ENCODE measurements around the gene NTM.

Gene NTM

GRCh38 chr11:131591051-131591461, 220.6 kb downstream of the NTM start:
- DNase-seq (ENCODE audit: extremely low spot score, insufficient read length, low read depth) (no peak), FAIRE-seq (no peak)

- FAIRE-seq = no peak
- DNase-seq (ENCODE audit: extremely low spot score, insufficient read length, low read depth) = no peak
Measured at GRCh38 chr11:131592152-131592551, 221.7 kb downstream of the NTM start.

- no peak for FAIRE-seq
Measured at GRCh38 chr11:131592734-131593133, 222.3 kb downstream of the NTM start.

GRCh38 chr11:131593301-131593700, 222.9 kb downstream of the NTM start:
- FAIRE-seq (no peak), DNase-seq (ENCODE audit: extremely low spot score, insufficient read length, low read depth) (no peak)

More at GRCh38 chr11:131592734-131593133, 222.3 kb downstream of the NTM start:
- no peak for DNase-seq (ENCODE audit: extremely low spot score, insufficient read length, low read depth)

- FAIRE-seq = no peak
- no peak for DNase-seq (ENCODE audit: extremely low spot score, insufficient read length, low read depth)
Measured at GRCh38 chr11:131595797-131596196, 225.4 kb downstream of the NTM start.

GRCh38 chr11:131597890-131598289, 227.5 kb downstream of the NTM start:
- FAIRE-seq = no peak
- no peak for DNase-seq (ENCODE audit: extremely low spot score, insufficient read length, low read depth)

GRCh38 chr11:131598305-131598704, 227.9 kb downstream of the NTM start:
- no peak for FAIRE-seq

GRCh38 chr11:131599285-131599684, 228.9 kb downstream of the NTM start:
- no peak for DNase-seq (ENCODE audit: extremely low spot score, insufficient read length, low read depth)
- FAIRE-seq = no peak

More at GRCh38 chr11:131598305-131598704, 227.9 kb downstream of the NTM start:
- no peak for DNase-seq (ENCODE audit: extremely low spot score, insufficient read length, low read depth)

- FAIRE-seq (no peak), DNase-seq (ENCODE audit: extremely low spot score, insufficient read length, low read depth) (no peak)
Measured at GRCh38 chr11:131600628-131601027, 230.2 kb downstream of the NTM start.

GRCh38 chr11:131601586-131601985, 231.2 kb downstream of the NTM start:
- FAIRE-seq (no peak), DNase-seq (ENCODE audit: extremely low spot score, insufficient read length, low read depth) (no peak)

- FAIRE-seq (no peak), DNase-seq (ENCODE audit: extremely low spot score, insufficient read length, low read depth) (no peak)
Measured at GRCh38 chr11:131602431-131602830, 232.0 kb downstream of the NTM start.

GRCh38 chr11:131606811-131607335, 236.5 kb downstream of the NTM start:
- FAIRE-seq = no peak
- DNase-seq (ENCODE audit: extremely low spot score, insufficient read length, low read depth) = no peak

GRCh38 chr11:131609337-131609736, 238.9 kb downstream of the NTM start:
- no peak for DNase-seq (ENCODE audit: extremely low spot score, insufficient read length, low read depth)

GRCh38 chr11:131609921-131610320, 239.5 kb downstream of the NTM start:
- DNase-seq (ENCODE audit: extremely low spot score, insufficient read length, low read depth) = no peak
- FAIRE-seq = no peak

More at GRCh38 chr11:131609337-131609736, 238.9 kb downstream of the NTM start:
- no peak for FAIRE-seq

GRCh38 chr11:131611322-131611721, 240.9 kb downstream of the NTM start:
- FAIRE-seq = no peak
- DNase-seq (ENCODE audit: extremely low spot score, insufficient read length, low read depth) = no peak

GRCh38 chr11:131612533-131612932, 242.1 kb downstream of the NTM start:
- no peak for DNase-seq (ENCODE audit: extremely low spot score, insufficient read length, low read depth)
- FAIRE-seq = no peak

- no peak for DNase-seq (ENCODE audit: extremely low spot score, insufficient read length, low read depth)
- no peak for FAIRE-seq
Measured at GRCh38 chr11:131614631-131615030, 244.2 kb downstream of the NTM start.

- FAIRE-seq = no peak
- no peak for DNase-seq (ENCODE audit: extremely low spot score, insufficient read length, low read depth)
Measured at GRCh38 chr11:131615611-131616010, 245.2 kb downstream of the NTM start.

- DNase-seq (ENCODE audit: extremely low spot score, insufficient read length, low read depth) = no peak
- no peak for FAIRE-seq
Measured at GRCh38 chr11:131616481-131617140, 246.2 kb downstream of the NTM start.

GRCh38 chr11:131618201-131618600, 247.8 kb downstream of the NTM start:
- FAIRE-seq = no peak

GRCh38 chr11:131622193-131622592, 251.8 kb downstream of the NTM start:
- no peak for DNase-seq (ENCODE audit: extremely low spot score, insufficient read length, low read depth)
- FAIRE-seq = no peak

More at GRCh38 chr11:131618201-131618600, 247.8 kb downstream of the NTM start:
- DNase-seq (ENCODE audit: extremely low spot score, insufficient read length, low read depth) = no peak

- FAIRE-seq = no peak
- no peak for DNase-seq (ENCODE audit: extremely low spot score, insufficient read length, low read depth)
Measured at GRCh38 chr11:131624531-131624930, 254.1 kb downstream of the NTM start.

Data from GM18507 (cell line).